HepG2 (cell line): ENCODE measurements around the gene ADAMTS13. TPM values are rescaled to one million over a fixed set of nuclear protein-coding genes. Genes with fewer than 3 reads are reported as not detected.

Source experiments
- BHLHE40 ChIP-seq: IDR thresholded peaks from 2 replicates; pipeline ENCODE4 v1.6.1; 2011; ENCODE audit warnings: low read length, improper control_type of control experiment
- FUBP1 ChIP-seq: sonication (generic); formaldehyde crosslinking; IDR thresholded peaks from 2 replicates; pipeline ENCODE4 v1.5.1; 2020; ENCODE audit warnings: missing genetic modification reagents, mild to moderate bottlenecking, borderline replicate concordance
- HMG20A ChIP-seq: IDR thresholded peaks from 2 replicates; pipeline ENCODE4 v1.6.1; 2016; ENCODE audit warnings: borderline replicate concordance
- MAF1 ChIP-seq: sonication (generic); formaldehyde crosslinking; IDR thresholded peaks from 2 replicates; pipeline ENCODE4 v1.5.0; 2020; ENCODE audit warnings: missing genetic modification reagents, borderline replicate concordance
- MIER2 ChIP-seq: IDR thresholded peaks from 2 replicates; pipeline ENCODE4 v1.6.1; 2016; ENCODE audit warnings: missing biosample characterization, missing genetic modification reagents
- MTA1 ChIP-seq: sonication (generic); formaldehyde crosslinking; IDR thresholded peaks from 2 replicates; pipeline ENCODE4 v1.4.0; 2020; ENCODE audit warnings: missing genetic modification reagents, mild to moderate bottlenecking, borderline replicate concordance
- NCOA5 ChIP-seq: sonication (generic); formaldehyde crosslinking; IDR thresholded peaks from 2 replicates; pipeline ENCODE4 v1.4.0; 2020; ENCODE audit warnings: missing genetic modification reagents
- NR3C1 ChIP-seq: sonication (generic); formaldehyde crosslinking; IDR thresholded peaks from 2 replicates; pipeline ENCODE4 v1.4.0; 2020; ENCODE audit warnings: missing genetic modification reagents
- PAWR ChIP-seq: sonication (generic); formaldehyde crosslinking; IDR thresholded peaks from 2 replicates; pipeline ENCODE4 v1.4.0; 2020; ENCODE audit warnings: missing genetic modification reagents, mild to moderate bottlenecking, borderline replicate concordance
- RBAK ChIP-seq: sonication (generic); formaldehyde crosslinking; IDR thresholded peaks from 2 replicates; pipeline ENCODE4 v1.5.1; 2020; ENCODE audit warnings: mild to moderate bottlenecking, missing genetic modification reagents
- SALL1 ChIP-seq: sonication (generic); formaldehyde crosslinking; IDR thresholded peaks from 2 replicates; pipeline ENCODE4 v1.8.0; 2022; ENCODE audit warnings: mild to moderate bottlenecking, missing genetic modification reagents
- TFDP2 ChIP-seq: sonication (generic); formaldehyde crosslinking; IDR thresholded peaks from 2 replicates; pipeline ENCODE4 v1.4.0; 2020; ENCODE audit warnings: missing genetic modification reagents
- TRIM22 ChIP-seq: fragments of 450-650 bp; IDR thresholded peaks from 2 replicates; pipeline ENCODE4 v1.6.1; 2017
- ZNF207 ChIP-seq: fragments of 450-650 bp; IDR thresholded peaks from 2 replicates; pipeline ENCODE4 v1.6.1; 2016; ENCODE audit warnings: antibody characterized with exemption, borderline replicate concordance
- ZNF484 ChIP-seq: sonication (generic); formaldehyde crosslinking; IDR thresholded peaks from 2 replicates; pipeline ENCODE4 v1.5.1; 2020; ENCODE audit warnings: mild to moderate bottlenecking, low read depth, missing genetic modification reagents, borderline replicate concordance
- ZNF512 ChIP-seq: sonication (generic); formaldehyde crosslinking; IDR thresholded peaks from 2 replicates; pipeline ENCODE4 v1.4.0; 2020; ENCODE audit warnings: mild to moderate bottlenecking, missing genetic modification reagents
- ZNF558 ChIP-seq: sonication (generic); formaldehyde crosslinking; IDR thresholded peaks from 2 replicates; pipeline ENCODE4 v1.9.0; 2022; ENCODE audit warnings: mild to moderate bottlenecking, missing genetic modification reagents, borderline replicate concordance
- ZNF609 ChIP-seq: sonication (generic); formaldehyde crosslinking; IDR thresholded peaks from 2 replicates; pipeline ENCODE4 v1.4.0; 2020; ENCODE audit warnings: mild to moderate bottlenecking, missing genetic modification reagents, borderline replicate concordance
- ZNF775 ChIP-seq: sonication (generic); formaldehyde crosslinking; IDR thresholded peaks from 2 replicates; pipeline ENCODE4 v1.4.0; 2020; ENCODE audit warnings: missing genetic modification reagents, mild to moderate bottlenecking, moderate library complexity, borderline replicate concordance
- ZSCAN25 ChIP-seq: sonication (generic); formaldehyde crosslinking; IDR thresholded peaks from 2 replicates; pipeline ENCODE4 v1.8.0; 2022; ENCODE audit warnings: mild to moderate bottlenecking, missing genetic modification reagents
- polyA plus RNA-seq, 8 experiments: library from polyadenylated mRNA; depleted of rRNA in 3 of 8; stranded (reverse) in 7 of 8; unstranded in 1 of 8; fragments of >200 nt; fragmentation: Illumina TruSeq in 4 of 8; extraction: Trizol in 4 of 8; gene quantifications; 2 replicates each; pipeline versions ENCODE4 v1.2.1 to v1.2.3, GENCODE V29; 2011 to 2016; ENCODE audit warnings: low read depth in 4 of 8, missing spikeins in 1 of 8, mixed read lengths in 1 of 8; ENCODE audit not compliant: insufficient read depth in 1 of 8
- total RNA-seq, 5 experiments: library from RNA; depleted of rRNA; stranded (reverse); fragments of >200 nt; fragmentation: Illumina TruSeq; extraction: Trizol; gene quantifications; 2 replicates each; pipeline ENCODE4 v1.2.3, GENCODE V29; 2016; ENCODE audit warnings: low read depth in 1 of 5

The ADAMTS13 gene
- total and polyA plus RNA-seq, 2 of the 13 experiments (the other 11 are each of a cell fraction or from before 2014, with no cell fraction given) = 0.91 to 4.5 TPM

GRCh38 chr9:133506653-133507038 lies 84.5 kb downstream of the ADAMTS13 start (continued):
- TF ChIP-seq ZNF775 = no peak
- no peak for TF ChIP-seq ZNF512 (CRISPR knock-in tag)
- TF ChIP-seq NCOA5 = no peak
- no peak for TF ChIP-seq RBAK (CRISPR knock-in tag)
- TF ChIP-seq MTA1 = peak; percentile 64; the same call in 1 of the 2 replicates
- TF ChIP-seq TRIM22 = no peak
- peak; percentile 78; the same call in 1 of the 2 replicates for TF ChIP-seq HMG20A (CRISPR knock-in tag)
- peak; percentile 41; the same call in 1 of the 2 replicates for TF ChIP-seq MIER2 (CRISPR knock-in tag)
- no peak for TF ChIP-seq ZNF207
- no peak for TF ChIP-seq FUBP1 (CRISPR knock-in tag)
- peak; percentile 94 for TF ChIP-seq SALL1 (CRISPR knock-in tag)
- peak; percentile 66 for TF ChIP-seq ZNF609 (CRISPR knock-in tag)
- TF ChIP-seq ZNF558 = no peak
- no peak for TF ChIP-seq ZSCAN25 (CRISPR knock-in tag)
- TF ChIP-seq PAWR (CRISPR knock-in tag) = no peak
- no peak for TF ChIP-seq ZNF484
- no peak for TF ChIP-seq NR3C1 (CRISPR knock-in tag)
- TF ChIP-seq BHLHE40 = peak; percentile 44
- 0 out of 2 replicates have a peak, but pooled peaks have one; percentile 74 for TF ChIP-seq MAF1 (CRISPR knock-in tag)
- peak; percentile 97 for TF ChIP-seq TFDP2 (CRISPR knock-in tag)
